NCI-H526 (cell line): ENCODE results near the gene TRAF3IP1.
A peak's percentile ranks its signal among the peaks of the same experiment; 100 is the strongest.
"Not testable (repeated sequence)": the region's sequence is repeated elsewhere in the genome, so short reads cannot be mapped to it uniquely, and the experiment has no call there.

ENCODE experiments used
- DNase-seq, 2 experiments: peaks; one replicate each; lab custom pipeline; 2025; lab: John Stamatoyannopoulos, UW

The TRAF3IP1 gene

DNA sequence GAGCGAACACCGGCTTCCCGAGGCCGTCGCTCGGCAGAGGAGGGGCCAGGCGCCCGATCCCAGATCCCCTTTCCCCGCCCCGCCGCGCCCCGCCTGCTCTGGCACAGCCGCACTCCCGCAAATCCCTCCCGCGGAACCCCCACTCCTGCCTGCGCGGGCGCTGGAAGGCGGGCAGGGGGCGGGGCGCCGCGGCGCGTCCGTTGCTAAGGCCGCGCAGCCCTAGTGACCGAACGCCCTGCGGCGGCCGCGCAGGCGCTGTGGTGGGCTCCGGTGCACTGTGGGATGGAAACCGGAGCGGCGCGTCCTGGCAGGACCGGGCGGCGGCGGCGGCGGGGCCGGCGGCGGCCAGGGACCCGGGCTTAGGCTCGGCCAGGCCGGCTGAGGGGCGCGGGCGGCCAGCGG is at the start of gene TRAF3IP1:
TRAF3IP1 (plus strand) TSS at position 273 of the 402 bp plus-strand sequence. CDS start 145 bp downstream, outside the sequence.
- peak; percentile 63 to 96 for DNase-seq

DNA sequence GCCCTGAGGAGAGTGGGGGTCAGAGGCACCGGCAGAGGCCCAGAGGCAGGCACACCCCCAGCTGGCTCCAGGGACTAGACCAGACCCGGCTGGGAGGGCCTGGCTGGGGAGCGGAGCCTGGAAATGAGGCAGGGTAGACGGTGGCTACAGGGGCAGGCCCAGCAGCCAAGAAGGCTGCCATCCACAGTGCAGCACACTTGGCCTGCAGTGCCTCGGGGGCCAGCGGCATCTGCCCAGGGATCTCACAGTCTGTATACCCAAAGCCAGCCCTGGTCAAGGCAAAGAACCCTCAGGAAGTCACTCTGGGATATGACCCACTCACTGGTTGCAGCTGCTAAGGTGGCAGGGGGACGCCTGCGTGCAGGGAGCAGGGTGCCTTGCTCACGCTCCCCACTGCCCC is 49.7 kb upstream of the TRAF3IP1 start:
- no peak for DNase-seq

DNA sequence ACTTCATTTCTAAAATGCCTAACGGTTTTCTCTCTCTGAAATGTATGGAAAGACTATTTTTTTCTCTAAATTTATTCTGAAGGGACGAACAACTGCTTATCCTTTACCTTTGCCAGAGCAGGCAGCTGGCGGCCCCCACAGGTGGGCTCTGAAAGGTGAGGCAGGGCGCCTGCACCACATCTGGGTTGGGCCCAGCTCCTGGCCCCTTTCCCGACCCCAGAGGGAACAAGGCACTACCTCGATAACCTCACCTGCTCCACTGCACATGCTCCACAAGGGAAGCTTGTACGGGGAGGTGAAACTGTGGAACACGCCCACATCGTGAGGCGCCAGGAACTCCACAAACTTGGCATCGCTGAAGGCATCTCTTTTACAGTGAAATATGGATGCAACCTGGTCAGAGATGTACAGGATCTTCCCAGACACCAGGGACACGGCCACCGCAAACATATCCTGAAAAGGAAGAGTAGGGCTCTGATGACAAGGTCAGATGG is 49.2 kb upstream of the TRAF3IP1 start:
- no peak for DNase-seq

DNA sequence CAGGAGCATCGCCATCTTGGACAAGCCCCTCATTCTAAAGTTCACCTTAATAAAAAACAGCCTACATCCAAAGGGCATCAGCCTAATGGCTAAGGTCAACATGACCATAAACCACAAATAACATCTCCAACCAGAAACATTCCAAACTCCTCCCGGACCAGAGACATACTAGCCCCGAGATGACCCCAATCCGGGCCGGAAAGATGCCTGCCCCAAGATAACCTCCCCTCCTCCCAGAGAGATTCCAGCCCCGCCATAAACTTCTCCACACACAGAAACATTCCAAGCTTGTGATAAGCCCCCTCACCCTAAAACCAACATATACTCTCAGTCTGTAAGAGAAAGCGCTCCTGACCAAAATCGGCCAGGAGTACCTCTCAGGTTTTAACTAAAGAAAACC is 48.6 kb upstream of the TRAF3IP1 start:
- DNase-seq, result not testable (repeated sequence)

DNA sequence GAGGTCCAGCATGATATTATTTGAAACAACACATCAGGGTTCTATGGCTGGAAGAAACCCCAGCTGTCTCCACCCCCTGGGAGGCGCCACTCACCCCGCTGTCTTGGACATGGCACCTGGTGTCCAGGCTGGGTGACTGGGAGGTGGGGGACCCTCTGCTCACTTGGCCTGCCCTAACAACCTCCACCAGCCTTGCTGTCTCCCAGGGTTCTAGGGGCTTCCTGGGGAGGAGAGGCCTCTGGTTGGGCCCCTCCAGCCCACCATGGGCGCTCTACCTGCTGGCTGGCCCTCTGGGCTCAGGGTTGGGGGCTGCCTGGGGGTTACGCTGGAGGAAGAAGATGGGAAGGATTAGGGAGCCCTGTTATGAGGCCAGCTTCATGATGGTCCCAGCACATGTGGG is 48.2 kb upstream of the TRAF3IP1 start:
- no peak for DNase-seq

DNA sequence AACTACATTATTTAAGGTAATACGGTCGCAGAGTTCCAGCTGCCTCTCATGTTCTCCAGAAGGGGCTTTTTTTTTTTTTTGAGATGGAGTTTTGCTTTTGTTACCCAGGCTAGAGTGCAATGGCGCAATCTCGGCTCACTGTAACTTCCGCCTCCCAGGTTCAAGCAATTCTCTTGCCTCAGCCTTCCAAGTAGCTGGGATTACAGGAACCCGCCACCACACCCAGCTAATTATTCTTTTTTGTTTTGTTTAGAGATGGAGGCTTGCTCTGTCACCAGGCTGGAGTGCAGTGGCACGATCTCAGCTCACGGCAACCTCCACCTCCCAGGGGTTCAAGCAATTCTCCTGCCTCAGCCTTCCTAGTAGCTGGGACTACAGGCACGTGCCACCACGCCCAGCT is 46.9 kb upstream of the TRAF3IP1 start:
- not testable (repeated sequence) for DNase-seq

DNA sequence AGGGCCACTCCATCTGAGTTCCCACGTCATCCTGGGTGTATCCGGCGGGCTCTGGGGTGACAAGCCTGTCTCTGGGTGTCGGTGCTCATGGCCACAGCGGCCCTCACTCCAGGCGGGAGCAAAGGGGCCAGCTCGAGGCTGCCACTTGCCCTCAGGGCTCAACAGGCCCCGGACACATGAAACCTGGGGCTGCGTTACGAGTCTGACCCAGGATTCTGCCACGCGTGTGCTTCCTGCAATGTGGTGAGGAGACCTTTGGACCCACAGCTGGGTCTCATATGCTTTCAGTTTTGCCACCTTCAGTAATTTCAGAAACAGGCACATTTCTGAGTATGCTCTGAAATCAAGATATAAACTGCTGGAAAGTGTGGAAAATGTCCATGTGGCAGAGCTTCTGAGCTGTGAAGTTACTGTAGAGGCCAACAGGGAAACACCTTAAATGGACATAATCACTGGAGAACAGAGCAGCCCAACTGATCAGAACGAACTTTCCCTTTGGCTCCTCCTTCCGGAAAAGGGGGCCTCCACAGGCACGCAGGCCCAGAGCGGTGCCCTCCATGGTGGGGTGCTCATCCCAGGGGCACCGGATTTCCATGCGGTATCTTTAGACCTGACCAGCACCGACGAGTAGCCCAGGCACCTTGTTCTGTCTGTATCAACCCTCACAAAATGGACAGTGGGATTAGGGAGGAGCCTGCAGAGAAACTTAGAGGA is 46.0 kb upstream of the TRAF3IP1 start:
- DNase-seq, result no peak

DNA sequence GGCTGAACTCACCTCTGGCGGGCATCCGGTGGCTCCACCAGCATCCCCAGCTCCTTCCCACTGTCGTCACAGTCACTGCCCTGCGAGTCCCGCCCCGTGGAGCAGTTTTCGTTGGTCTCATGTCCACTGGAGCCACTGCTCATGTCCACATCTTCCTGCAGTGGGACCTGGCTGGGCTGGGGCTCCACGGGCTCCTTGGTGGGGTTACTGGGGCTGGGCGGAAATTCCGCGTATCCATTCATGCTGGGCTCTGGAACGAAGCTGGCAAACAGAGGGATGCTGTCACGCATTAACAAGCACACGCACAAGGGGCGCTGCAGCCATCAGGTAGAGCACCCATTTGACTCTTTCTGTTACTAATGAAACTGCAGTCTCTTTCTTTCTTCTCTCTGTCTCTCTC is 42.6 kb upstream of the TRAF3IP1 start:
- peak in 1 of 2 experiments; percentile 44 for DNase-seq

GRCh38 chr2:238278626-238279323 is 41.5 kb upstream of the TRAF3IP1 start:
- no peak for DNase-seq

- no peak for DNase-seq
Observed at GRCh38 chr2:238279324-238279682, 41.0 kb upstream of the TRAF3IP1 start.

- peak in 1 of 2 experiments; percentile 35 for DNase-seq
Observed at GRCh38 chr2:238280083-238280825, 40.1 kb upstream of the TRAF3IP1 start.

DNA sequence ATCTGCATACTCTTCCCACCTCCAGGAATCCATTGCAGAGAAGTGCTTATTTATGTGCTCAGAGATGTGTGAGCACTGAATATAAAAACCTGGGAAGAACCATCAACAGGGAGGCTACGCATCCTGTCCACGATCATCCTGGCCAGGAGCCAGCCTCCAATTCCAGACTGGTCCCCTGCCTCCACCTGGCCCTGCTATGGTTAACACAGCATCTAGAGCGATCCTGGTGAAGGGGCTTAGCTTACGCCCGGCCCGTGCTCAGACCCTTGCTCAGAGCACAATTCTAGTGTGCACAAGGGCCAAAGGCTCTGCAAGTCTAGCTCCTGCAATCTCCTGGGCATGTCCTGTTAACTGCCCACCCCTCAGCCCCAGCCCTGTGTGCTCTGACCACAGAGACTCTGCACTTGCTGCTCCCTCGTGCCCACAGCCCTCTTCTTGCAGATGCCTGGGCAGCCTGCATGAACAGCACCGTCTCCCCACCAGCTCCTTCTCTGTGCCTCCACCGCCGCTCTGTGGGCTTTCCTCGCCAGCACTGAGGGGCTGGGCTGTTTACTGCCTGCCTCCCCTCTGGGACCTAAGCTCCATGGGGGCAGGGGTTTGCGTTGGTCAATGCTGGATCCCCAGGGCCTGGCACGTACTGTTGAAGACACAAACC is 38.4 kb upstream of the TRAF3IP1 start:
- DNase-seq, result no peak

DNA sequence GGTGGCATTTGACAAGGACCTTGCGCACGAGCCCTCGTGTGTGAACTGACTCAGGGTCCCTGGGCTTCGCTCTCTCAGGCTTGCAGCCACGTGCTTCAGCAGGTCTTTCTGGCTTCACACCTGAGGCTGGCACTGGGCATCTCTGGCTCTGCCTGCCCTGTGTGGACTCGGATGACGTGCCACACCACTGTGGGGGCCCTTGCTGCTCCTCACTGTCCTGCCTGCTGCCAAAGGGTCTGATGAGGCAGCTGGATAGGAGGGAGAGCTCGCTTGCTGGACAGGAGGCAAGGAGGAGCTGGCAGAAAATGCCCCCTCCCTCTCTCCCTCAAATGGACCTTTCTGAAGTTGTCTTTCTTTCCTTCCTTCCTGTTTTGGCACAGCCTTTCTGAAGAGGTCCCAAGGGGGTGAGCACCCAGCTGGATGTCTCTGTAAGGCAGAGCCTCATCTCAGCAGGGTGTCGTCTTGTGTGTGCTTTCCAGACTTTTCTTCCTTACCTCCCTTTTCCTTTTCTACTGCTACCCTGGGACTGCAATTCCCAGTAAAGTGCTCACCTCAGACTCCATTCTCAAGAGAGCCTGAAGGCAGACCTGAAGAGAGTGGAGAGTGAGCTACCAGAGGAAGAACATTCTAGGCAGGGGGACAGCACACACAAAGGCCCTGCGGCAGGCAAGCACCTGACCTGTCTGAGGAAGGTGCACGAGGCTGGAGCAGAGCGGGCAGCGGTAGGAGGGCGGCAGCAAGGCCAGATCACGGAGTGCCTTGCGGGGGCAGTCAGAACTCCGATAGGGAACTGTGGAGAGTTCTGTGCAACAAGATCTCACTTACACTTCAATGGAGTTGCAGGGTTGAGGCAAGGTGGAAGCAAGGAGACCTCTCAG is 37.2 kb upstream of the TRAF3IP1 start:
- no peak for DNase-seq

- peak in 1 of 2 experiments; percentile 36 for DNase-seq
Observed at GRCh38 chr2:238284802-238285515, 35.4 kb upstream of the TRAF3IP1 start.

GRCh38 chr2:238285653-238286082 is 34.6 kb upstream of the TRAF3IP1 start:
- peak; percentile 93 to 95 for DNase-seq

DNA sequence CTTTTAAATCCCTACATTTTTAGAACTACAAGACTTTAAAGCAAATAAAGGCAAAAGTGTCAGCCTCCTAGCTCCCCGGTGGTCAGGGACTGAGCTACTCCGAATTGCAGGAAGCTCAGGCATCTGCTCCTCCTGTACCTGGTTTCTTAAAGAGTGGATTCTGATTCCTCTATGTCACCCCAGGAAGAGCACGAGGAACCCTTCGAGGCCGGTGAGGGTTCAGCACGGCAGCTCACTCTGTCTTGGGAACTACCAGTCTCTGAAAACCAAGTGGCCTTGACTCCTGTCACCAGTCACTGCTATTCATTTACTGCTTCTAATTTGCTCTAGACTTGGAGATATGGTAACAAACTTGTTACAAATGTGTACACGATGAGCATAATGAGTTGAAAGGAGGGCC is 34.2 kb upstream of the TRAF3IP1 start:
- DNase-seq, result no peak

GRCh38 chr2:238286551-238286950 is 33.8 kb upstream of the TRAF3IP1 start:
- DNase-seq, result peak in 1 of 2 experiments; percentile 51

DNA sequence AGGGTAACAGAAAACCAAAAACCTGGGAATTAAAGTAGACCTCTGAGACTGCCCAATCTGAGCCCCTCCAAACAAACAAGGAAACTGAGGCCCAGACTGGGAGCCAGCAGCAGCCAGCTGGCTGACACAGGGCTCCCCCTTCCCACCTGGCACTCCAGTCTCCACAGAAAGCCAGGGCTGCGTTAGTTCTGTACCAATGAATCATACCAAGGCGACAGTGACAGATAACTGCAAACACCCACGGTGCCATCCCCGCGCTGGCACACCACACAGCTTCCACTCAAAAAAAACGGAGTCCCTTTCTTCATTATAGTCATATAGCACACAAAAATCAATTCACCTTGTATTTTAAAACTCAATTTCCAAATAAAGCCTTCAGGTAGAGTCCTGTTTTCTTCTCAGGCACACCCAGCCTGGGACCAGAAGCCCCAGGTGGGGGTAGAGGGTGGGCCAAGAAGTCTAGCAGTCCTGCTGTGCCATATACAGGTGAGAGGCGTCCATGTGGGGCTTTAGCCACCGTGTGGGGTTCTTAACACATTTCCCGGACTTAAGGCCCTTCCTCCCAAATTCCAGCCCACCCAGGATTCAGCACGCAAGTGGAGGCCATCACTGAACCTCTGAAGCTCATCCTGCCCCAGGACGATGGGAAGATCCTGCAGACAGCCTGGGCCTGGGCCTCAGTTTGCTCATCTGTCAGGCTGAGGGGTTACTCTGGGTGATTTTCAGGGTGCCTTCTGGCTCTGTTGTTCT is 33.2 kb upstream of the TRAF3IP1 start:
- DNase-seq, result peak in 1 of 2 experiments; percentile 26
